Esophagus (tissue), 2 donors: ENCODE results near the gene PEAR1. TPM values are rescaled to one million over a fixed set of nuclear protein-coding genes. Genes with fewer than 3 reads are reported as not detected.

ENCODE experiments used
- H3K27ac ChIP-seq, 2 donors: one replicate each; pipeline ENCODE4 v1.5.1; 2013; ENCODE audit warnings: low read depth in 2 of 2, mild to moderate bottlenecking in 2 of 2, inconsistent platforms in 1 of 2, low read length in 1 of 2, moderate library complexity in 1 of 2
- H3K27me3 ChIP-seq, 2 donors: one replicate each; pipeline ENCODE4 v1.6.1; 2013; ENCODE audit warnings: low read length in 2 of 2, control low read depth in 1 of 2, mild to moderate bottlenecking in 1 of 2; ENCODE audit not compliant: insufficient read depth in 2 of 2, control insufficient read depth in 1 of 2
- H3K36me3 ChIP-seq, 2 donors: one replicate each; pipeline ENCODE4 v1.6.1; 2013; ENCODE audit warnings: low read length in 1 of 2; ENCODE audit not compliant: control insufficient read depth in 2 of 2, insufficient read depth in 2 of 2
- H3K4me1 ChIP-seq, 2 donors: one replicate each; pipeline ENCODE4 v1.6.1; 2013; ENCODE audit warnings: low read length in 1 of 2; ENCODE audit not compliant: control insufficient read depth in 2 of 2, insufficient read depth in 2 of 2
- H3K4me3 ChIP-seq, 2 donors: one replicate each; pipeline ENCODE4 v1.5.1; 2013; ENCODE audit warnings: low read length in 2 of 2, mild to moderate bottlenecking in 2 of 2, low read depth in 1 of 2, moderate library complexity in 1 of 2
- H3K9me3 ChIP-seq, 2 donors: one replicate each; pipeline ENCODE4 v1.6.1; 2013; ENCODE audit warnings: mild to moderate bottlenecking in 2 of 2, low read depth in 1 of 2, low read length in 1 of 2, moderate library complexity in 1 of 2; ENCODE audit not compliant: control insufficient read depth in 2 of 2, insufficient read depth in 1 of 2
- WGBS, 2 donors: extraction: QIAGEN DNeasy Blood & Tissue Kit; methylation state at CpG; one replicate each; pipeline ENCODE4 v1.1.7; 2013; 5-methylcytosine and 5-hydroxymethylcytosine counted together
- polyA plus RNA-seq, 2 donors: library from polyadenylated mRNA; stranded (reverse); fragments of 200-250 nt; gene quantifications; one replicate each; pipeline ENCODE4 v1.2.3, GENCODE V29; 2013
- donor health status: healthy with polysubstance abuse.
- donor health status: Bipolar disorder and iron deficiency.

PEAR1 gene
- polyA plus RNA-seq, 2 donors: 1.5 to 1.7 TPM

- peaks cover 0 to 10% of the 10 kb centered on the region in 2 donors for H3K27me3 ChIP-seq
- no peak overlapping the region for H3K27ac ChIP-seq
- no peaks in the 10 kb centered on the region for H3K36me3 ChIP-seq
- H3K4me1 ChIP-seq: peaks cover 2 to 8% of the 10 kb centered on the region in 2 donors
- peaks cover 0 to 7% of the 10 kb centered on the region in 2 donors for H3K9me3 ChIP-seq
- no peak overlapping the region for H3K4me3 ChIP-seq
- 44 to 50% methylated on average over 4 of the region's 4 CpGs for WGBS, 2 donors
These were observed 37.0 kb downstream of the PEAR1 start for GRCh38 chr1:156930483-156930882.

- Histone ChIP-seq H3K9me3 (peaks cover 0 to 6% of the 10 kb centered on the region in 2 donors), H3K4me1 (peaks cover 0 to 8% of the 10 kb centered on the region in 2 donors), H3K36me3 (no peaks in the 10 kb centered on the region), H3K4me3 (no peak overlapping the region), H3K27ac (no peak overlapping the region), H3K27me3 (peaks cover 0 to 7% of the 10 kb centered on the region in 2 donors)
- 49 to 52% methylated on average over 11 of the region's 11 CpGs for WGBS, 2 donors
These were observed 37.9 kb downstream of the PEAR1 start for GRCh38 chr1:156931211-156931952.

DNA sequence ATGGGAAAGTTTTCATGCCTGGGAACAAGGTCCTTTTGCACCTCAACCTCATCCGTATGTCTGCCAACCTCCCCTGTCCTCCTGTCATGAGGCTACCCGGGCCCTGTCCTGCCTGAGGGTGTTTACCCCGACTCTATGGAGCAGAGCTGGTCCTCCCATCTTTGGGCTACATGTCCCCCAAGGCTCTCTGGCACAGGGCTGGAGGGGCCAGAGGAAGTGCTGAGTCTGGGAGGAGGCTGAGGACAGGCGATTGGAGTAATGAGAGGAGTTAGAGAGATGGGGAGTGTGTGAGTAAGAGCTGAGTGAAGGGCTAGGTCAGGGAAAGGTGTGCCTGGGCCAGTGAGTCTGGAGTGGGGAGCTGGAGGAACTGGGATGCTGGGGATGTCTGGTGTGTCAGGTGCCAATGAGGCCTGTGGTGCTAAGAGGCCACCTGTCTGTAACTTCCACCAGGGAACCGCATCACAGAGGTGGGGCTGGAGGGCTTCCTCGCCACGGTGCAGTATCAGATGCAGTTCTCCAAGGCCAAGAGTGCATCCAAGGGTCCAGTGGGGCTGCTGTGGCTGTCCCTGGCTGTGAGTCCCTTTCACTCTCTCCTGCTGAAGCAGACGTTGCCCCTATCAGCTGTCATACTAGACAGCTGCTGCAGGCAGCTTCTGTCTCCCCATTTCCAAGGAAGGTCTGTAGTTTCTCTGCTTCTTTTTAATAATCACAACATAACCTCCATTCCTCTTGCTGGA is 38.6 kb downstream of the PEAR1 start:
- WGBS, 2 donors: 56% methylated on average over 8 of the region's 8 CpGs
- no peak overlapping the region for H3K4me3 ChIP-seq
- H3K27me3 ChIP-seq: peaks cover 0 to 3% of the 10 kb centered on the region in 2 donors
- peaks cover 0 to 6% of the 10 kb centered on the region in 2 donors for H3K9me3 ChIP-seq
- no peak overlapping the region for H3K27ac ChIP-seq
- H3K36me3 ChIP-seq: peaks cover 0 to 3% of the 10 kb centered on the region in 2 donors
- H3K4me1 ChIP-seq: peaks cover 0 to 8% of the 10 kb centered on the region in 2 donors

DNA sequence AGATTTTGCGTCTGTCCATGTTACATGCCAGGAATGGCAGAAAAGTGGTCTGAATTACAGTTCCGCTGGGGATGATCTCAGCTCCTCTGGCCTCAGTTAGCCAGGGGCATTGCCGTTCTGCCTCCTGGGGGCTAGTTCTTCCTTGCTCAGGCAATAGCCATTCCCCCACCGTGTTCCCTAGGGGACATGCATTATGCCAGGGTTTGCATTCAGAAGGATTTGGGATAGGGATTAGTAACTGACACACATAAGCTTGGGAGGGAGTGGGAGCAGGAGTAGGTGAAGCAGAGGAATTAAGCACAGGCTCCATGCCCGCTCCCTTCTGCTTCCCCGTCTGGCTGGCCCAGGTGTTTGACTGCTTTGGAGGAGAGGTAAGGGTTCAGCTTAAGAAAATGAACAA is 39.6 kb downstream of the PEAR1 start:
- no peaks in the 10 kb centered on the region for H3K27me3 ChIP-seq
- no peak overlapping the region for H3K27ac ChIP-seq
- H3K36me3 ChIP-seq: peaks cover 0 to 9% of the 10 kb centered on the region in 2 donors
- H3K9me3 ChIP-seq: no peaks in the 10 kb centered on the region
- 78 to 81% methylated on average over 6 of the region's 6 CpGs for WGBS, 2 donors
- H3K4me3 ChIP-seq: no peak overlapping the region
- H3K4me1 ChIP-seq: peaks cover 0 to 3% of the 10 kb centered on the region in 2 donors

DNA sequence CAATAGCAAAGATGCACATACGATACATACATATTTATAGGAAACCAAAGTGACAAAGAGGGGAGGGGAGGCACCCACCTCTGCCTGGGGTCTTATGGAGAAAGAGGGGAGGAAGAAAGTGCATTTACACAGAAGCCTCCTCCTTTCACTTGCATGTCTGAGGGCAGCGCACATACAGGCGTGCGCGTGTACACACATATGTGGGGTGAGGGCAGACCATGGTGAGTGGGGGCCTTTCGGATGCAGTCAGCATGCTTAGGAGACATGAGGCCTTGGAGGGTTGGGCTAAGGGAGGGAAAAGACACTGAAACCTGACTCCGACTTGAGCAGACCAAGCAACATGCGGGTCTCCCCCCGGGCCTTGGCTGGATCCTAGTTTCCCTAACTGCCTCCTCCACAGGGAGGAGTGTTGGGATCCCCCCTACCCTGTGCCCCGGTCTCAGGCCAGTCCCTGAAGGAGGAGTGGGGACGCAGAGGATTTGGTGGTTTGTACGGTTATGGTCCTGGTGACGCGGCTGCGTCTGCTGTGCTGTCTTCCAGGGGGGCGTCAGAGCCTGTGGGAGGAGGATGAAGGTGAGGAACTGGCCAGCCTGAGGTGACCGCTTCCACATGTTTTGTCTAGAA is 42.1 kb downstream of the PEAR1 start:
- WGBS, 2 donors: 87 to 89% methylated on average over 17 of the region's 17 CpGs
- Histone ChIP-seq H3K9me3 (no peaks in the 10 kb centered on the region), H3K36me3 (peaks cover 6 to 29% of the 10 kb centered on the region in 2 donors), H3K4me3 (no peak overlapping the region), H3K27ac (no peak overlapping the region), H3K27me3 (no peaks in the 10 kb centered on the region), H3K4me1 (peaks cover 0 to 3% of the 10 kb centered on the region in 2 donors)

GRCh38 chr1:156936191-156936590 is 42.7 kb downstream of the PEAR1 start:
- Histone ChIP-seq H3K4me3 (no peak overlapping the region), H3K4me1 (peaks cover 0 to 3% of the 10 kb centered on the region in 2 donors), H3K27ac (no peak overlapping the region), H3K36me3 (peaks cover 6 to 33% of the 10 kb centered on the region in 2 donors), H3K9me3 (no peaks in the 10 kb centered on the region), H3K27me3 (no peaks in the 10 kb centered on the region)
- WGBS, 2 donors: 87 to 88% methylated on average over 5 of the region's 5 CpGs

DNA sequence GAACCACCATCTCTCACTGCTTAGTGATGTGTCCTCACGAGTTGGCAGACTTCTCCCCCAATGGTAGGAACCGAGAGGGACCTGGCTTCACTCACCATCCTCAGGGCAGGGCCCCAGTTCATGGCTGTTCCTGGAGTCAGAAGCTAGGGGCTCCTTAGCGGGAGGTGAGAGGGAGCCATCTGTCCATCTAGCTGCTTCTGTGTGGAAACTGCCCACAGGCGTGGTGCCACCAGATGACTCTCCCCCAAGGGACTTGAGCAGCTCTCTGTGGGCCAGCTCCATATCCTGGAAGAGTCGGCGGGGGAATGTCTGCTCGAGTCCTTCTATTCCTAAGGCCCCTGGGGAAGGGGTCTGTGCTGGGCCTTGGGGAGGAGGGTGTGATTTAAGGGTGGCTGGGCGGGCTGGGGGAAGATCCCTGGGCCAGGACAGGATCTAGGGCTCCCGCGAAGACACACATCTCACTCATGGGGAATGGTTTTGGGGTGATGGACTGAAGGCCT is 43.3 kb downstream of the PEAR1 start:
- Histone ChIP-seq H3K4me1 (no peaks in the 10 kb centered on the region), H3K4me3 (no peak overlapping the region), H3K36me3 (peaks cover 6 to 39% of the 10 kb centered on the region in 2 donors), H3K27ac (no peak overlapping the region), H3K9me3 (no peaks in the 10 kb centered on the region), H3K27me3 (no peaks in the 10 kb centered on the region)
- 83% methylated on average over 10 of the region's 10 CpGs for WGBS, 2 donors

DNA sequence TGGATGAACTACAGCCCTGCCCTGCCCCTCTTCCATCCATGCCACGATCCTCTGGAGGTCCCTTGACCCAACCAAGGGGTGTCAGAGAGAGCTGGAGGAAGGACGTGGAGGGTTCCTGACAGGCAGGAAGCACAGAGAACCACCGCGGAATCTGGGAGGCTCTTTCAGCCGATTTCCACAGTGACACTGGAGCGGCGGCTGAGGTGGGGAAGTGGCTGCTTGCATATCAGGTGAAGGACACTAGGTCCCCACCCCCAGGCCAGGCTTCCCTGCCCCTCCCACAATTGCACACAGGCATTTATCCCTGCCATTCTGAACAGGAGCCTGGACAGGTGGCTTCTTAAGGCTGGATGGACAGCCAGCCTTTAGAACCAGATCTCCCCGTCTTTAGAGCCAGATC is 44.4 kb downstream of the PEAR1 start:
- peaks cover 6 to 41% of the 10 kb centered on the region in 2 donors for H3K36me3 ChIP-seq
- WGBS, 2 donors: 73 to 78% methylated on average over 8 of the region's 8 CpGs

GRCh38 chr1:156938813-156939212 is 45.3 kb downstream of the PEAR1 start:
- H3K36me3 ChIP-seq: peaks cover 6 to 45% of the 10 kb centered on the region in 2 donors

More for the DNA sequence above, 44.4 kb downstream of the PEAR1 start:
- no peaks in the 10 kb centered on the region for H3K27me3 ChIP-seq
- no peak overlapping the region for H3K27ac ChIP-seq
- no peaks in the 10 kb centered on the region for H3K9me3 ChIP-seq
- H3K4me3 ChIP-seq: no peak overlapping the region
- H3K4me1 ChIP-seq: no peaks in the 10 kb centered on the region

More at GRCh38 chr1:156938813-156939212, 45.3 kb downstream of the PEAR1 start:
- Histone ChIP-seq H3K27ac (no peak overlapping the region), H3K9me3 (no peaks in the 10 kb centered on the region), H3K27me3 (no peaks in the 10 kb centered on the region), H3K4me1 (no peaks in the 10 kb centered on the region), H3K4me3 (no peak overlapping the region)
- WGBS, 2 donors: 75 to 82% methylated on average over 7 of the region's 7 CpGs
